IPS-NIHi7 (cell line): ENCODE results near the gene GLRA2.
A peak's percentile ranks its signal among the peaks of the same experiment; 100 is the strongest.

Experiments
- DNase-seq: peaks from one replicate; pipeline ENCODE4 v3.0.0; 2012; ENCODE audit warnings: mixed read lengths; ENCODE audit errors: extremely low spot score

Gene GLRA2

DNA sequence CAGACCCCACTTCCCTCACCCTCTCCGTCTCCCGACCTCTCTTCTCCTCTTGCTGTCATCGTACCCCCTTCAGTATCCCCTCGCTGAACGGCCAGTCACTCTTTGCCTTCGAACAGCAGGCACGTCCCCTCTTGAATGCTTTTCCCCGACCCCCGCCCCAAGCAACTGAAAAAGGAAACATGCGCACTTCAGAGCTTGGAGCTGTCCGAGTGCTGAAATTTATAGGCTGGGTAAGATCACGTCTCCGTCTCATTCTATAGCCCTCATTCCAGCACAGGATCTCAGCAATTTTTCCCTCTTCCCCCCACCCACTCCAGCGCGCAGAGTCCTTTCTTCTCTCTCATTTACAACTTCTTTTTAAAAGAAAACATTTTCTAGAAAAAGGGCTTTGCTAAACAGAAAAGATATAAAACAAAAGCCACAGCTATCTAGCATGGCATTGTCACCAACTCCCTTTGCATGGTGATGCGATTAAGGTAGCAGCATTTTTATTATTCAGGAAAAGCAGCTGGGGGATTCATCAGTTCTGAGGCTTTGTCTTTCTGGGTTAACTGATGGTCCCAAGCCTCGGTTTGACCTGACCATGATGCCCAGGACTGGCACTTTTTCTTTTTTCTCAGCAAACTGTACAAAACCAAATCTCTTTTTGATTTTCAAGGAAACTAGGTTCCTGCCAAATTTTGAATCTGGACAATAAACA is at the start of gene GLRA2:
Gene GLRA2, plus strand, starts transcription at position 247 of the 700 bp plus-strand sequence. CDS start 522 bp downstream, outside the sequence.
- peak; percentile 78 for DNase-seq

DNA sequence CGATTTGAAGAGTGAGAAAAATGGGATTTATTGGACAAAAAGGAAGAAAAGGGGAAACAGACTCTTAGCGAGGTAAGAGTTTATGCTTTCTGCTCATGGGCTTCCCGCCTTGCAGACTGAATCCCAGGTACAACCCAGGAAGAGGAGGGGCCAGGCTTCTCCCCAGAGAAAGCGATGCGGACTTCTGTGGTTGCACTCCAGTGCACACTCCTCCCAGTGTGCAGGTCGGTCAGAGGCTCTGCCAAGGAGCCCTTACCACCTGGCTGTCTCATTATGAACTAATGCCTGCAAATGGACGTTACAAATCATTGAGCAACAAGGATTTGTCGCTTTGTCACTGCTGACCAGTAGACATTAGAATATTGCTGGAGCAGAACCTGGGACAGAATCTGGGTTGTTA is 39.9 kb upstream of the GLRA2 start:
- DNase-seq, result no peak

- no peak for DNase-seq
These were observed 37.6 kb upstream of the GLRA2 start for GRCh38 chrX:14491689-14492088.

- no peak for DNase-seq
These were observed 32.7 kb upstream of the GLRA2 start for GRCh38 chrX:14496674-14497073.

DNA sequence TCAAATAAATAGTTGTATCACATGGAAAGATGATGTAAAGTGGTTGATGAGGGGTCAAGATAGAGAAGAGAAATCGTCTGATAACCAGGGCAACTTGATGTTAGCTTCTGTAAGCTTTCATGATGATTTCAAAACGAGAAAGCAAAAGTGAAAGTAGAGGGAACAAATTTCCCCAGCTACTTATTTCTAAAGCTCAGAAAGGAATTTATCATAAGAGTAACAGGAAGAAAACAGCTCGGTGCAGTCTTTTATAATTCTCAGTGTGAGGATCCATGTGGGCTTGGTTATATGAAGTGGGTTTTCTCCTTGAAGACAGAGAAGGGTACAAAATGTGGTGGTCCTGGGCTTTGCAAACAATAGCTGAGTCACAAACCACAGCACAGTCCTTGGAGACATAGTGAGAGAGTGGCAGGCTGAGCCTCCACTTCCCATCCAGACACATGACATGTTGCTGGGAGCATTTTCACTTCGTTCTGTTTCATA is 32.1 kb upstream of the GLRA2 start:
- no peak for DNase-seq

DNA sequence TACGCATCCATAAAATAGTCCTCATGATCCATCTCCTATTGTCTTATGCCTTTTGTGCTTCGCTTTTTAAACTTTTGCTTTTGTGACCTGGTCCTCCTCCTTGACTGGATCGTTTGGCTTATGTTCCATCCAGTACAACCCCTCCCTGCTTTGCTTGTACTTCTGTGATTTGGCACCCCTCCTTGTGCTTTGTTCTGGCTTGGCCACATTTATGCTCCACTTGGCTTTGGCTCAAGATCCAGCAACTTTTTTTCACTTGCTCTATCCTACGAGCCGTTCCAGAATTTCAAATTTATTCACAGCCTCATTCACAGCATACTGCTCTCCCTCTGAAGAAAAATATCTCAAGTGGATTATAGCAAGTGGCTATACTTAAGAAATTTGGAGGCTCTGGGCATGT is 28.0 kb upstream of the GLRA2 start:
- no peak for DNase-seq

- no peak for DNase-seq
These were observed 24.3 kb upstream of the GLRA2 start for GRCh38 chrX:14504960-14505538.

- no peak for DNase-seq
These were observed 23.7 kb upstream of the GLRA2 start for GRCh38 chrX:14505648-14506047.

GRCh38 chrX:14506866-14507265 is 22.5 kb upstream of the GLRA2 start:
- DNase-seq, result no peak

- no peak for DNase-seq
These were observed 21.2 kb upstream of the GLRA2 start for GRCh38 chrX:14508025-14508690.

- no peak for DNase-seq
These were observed 19.8 kb upstream of the GLRA2 start for GRCh38 chrX:14509325-14510057.

DNA sequence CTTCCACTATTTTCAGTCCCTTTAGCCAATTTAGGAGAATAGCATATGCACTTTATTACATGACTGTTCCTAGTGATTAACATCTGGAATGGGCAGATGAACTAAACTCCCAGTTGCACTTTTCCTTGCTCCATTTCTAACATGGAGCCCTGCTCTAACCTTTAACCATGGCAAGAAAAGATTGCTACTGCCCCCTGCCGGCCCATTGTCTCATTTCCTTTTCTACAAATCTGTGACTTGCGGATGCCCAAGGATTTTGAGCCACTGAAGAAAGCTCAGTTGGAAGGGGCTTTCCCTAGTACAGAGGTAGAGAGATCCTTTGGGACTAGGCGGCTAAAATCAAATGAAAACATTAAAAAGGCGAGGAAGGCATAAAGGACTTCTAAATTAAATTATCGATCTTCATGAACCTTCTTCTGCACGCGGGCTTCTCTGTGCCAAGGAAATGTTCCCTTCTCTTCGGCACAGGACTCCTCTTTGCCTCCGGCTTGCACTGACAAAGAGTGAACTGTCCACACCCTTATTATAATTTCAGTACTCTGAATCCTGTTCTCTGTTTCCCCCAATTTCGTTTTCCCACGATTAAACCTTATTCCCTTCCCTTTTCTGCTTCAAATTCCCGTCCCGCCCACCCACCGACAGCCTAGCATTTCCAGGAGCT is 577 bp upstream of the GLRA2 start:
- DNase-seq, result peak; percentile 73

GRCh38 chrX:14533867-14534266 is 4.5 kb downstream of the GLRA2 start:
- DNase-seq, result no peak

GRCh38 chrX:14546190-14546589 is 16.9 kb downstream of the GLRA2 start:
- DNase-seq, result no peak

DNA sequence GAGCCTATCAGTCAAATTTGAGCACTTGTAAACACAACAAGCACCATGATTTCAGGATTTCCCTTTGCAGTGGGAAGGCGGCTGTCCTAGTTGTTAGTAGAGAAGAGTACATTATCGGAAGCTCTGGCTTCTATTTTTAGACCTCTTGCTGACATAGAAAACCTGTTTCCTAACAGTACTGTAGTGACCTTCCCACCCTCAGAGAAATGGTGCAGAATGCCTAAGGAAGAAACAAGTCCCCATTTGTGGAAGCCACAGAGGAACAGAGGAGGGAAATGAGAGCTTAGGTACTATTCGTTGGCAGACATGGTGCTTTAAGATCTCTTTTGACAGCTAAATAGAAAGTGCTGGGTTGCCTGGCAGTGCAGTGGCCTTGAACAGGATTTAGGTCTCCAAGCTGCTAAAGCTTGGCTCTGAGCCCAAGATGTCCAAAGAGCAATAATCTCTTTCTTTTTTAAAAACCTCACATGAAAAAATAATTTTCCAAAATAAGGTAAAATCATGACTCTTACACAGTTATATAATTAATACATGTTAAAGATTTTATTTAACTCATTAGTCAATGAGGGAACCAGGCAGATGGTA is 24.9 kb downstream of the GLRA2 start:
- no peak for DNase-seq

GRCh38 chrX:14564058-14564457 is 34.7 kb downstream of the GLRA2 start:
- DNase-seq, result no peak

DNA sequence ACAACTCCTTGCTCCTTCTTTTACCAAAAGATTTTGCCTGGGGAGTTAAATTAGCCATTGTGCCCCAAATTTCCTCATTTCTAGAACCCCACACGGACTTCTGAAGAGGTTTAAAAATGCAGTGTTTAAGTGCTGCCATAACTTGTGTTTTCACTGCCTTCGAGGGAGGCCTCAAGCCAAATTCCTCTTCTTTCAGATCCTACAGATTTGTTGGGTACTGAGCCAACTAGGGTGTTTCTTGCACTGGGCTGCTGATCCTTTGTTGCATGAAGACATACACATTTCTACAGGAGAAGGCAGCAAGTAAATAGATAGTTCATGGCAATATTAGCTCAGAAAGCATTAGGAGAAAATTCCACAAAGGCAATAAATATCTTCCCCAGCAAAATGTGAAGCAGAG is 43.8 kb downstream of the GLRA2 start:
- no peak for DNase-seq

- DNase-seq, result no peak
These were observed 51.7 kb downstream of the GLRA2 start for GRCh38 chrX:14581081-14581480.

GRCh38 chrX:14584548-14584947 is 55.2 kb downstream of the GLRA2 start:
- DNase-seq, result no peak

DNA sequence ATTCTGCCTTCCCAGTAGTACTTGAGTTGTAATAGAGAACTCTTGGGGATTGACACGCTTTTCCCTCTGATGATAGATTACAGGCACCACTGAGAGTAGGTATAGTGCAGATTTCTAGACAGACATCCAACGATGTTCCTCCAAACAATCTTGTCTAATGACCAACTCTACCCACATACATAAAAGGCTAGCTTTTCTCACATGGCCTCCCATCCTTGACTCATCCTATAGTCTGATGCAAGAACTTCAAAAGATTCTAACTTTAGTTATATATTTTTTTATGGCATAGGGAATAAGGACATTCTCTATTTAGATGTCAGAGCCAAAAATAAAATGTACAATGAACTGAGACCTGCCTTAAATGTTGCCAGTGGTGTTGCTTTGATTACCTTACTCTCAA is 60.9 kb downstream of the GLRA2 start:
- no peak for DNase-seq

DNA sequence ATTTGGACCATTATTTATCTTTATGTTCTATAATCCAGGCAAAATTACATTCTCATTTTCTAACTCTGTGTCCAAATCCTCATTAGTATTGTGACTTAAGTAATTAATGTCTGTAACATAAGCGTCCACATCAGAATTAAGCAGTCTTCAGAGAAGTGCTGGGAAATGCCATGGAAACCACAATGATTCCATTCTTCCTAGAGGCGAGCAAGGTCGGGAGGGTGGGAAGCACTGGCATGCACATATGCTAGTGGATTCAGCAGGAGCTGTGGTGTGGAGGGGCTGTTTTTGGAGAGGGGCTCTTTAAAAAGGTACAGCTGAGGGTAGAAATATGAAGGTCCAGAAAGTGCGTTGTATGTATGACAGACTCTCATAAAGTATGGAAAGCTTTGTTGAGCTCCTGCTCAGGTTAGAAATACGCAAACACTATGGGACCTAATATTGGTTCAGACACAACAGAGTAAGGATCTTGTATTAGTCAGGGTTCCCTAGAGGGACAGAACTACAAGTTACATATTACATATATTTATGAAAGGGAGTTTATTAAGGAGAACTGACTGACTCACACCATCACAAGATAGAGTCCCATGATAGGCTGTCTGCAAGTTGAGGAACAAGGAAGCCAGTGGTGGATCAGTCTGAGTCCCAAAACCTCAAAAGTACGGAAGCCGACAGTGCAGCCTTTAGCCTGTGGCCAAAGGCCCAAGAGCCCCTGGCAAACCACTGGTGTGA is 61.5 kb downstream of the GLRA2 start:
- DNase-seq, result no peak
